Mesothelial cell of epicardium (in vitro differentiated cells): ENCODE data around the gene PTP4A1. TPM values are rescaled to one million over a fixed set of nuclear protein-coding genes. Genes with fewer than 3 reads are reported as not detected.
A peak's percentile ranks its signal among the peaks of the same experiment; 100 is the strongest.

ENCODE experiments used
- DNase-seq, 2 experiments: peaks; one replicate each; pipeline ENCODE4 v3.0.0; 2021; ENCODE audit warnings: low spot score in 2 of 2; ENCODE audit not compliant: unreplicated experiment in 2 of 2
- H3K27ac Mint-ChIP-seq: 2 replicates; pipeline ENCODE4 v1.8.0; 2021; ENCODE audit warnings: mixed read lengths
- H3K27me3 Mint-ChIP-seq: 2 replicates; pipeline ENCODE4 v1.8.0; 2021; ENCODE audit warnings: low read depth, mixed read lengths
- H3K36me3 Mint-ChIP-seq: 2 replicates; pipeline ENCODE4 v1.8.0; 2021; ENCODE audit warnings: mixed read lengths
- H3K4me1 Mint-ChIP-seq: 2 replicates; pipeline ENCODE4 v1.8.0; 2021; ENCODE audit warnings: mixed read lengths
- H3K4me3 Mint-ChIP-seq: 2 replicates; pipeline ENCODE4 v1.8.0; 2021; ENCODE audit warnings: mild to moderate bottlenecking, moderate library complexity, mixed read lengths
- H3K9me3 Mint-ChIP-seq: 2 replicates; pipeline ENCODE4 v1.8.0; 2021; ENCODE audit warnings: mixed read lengths
- total RNA-seq: library from RNA; stranded (reverse); gene quantifications from 3 replicates; pipeline ENCODE4 v1.2.1, GENCODE V29; 2021
- TF ChIP-seq, protein P1 (sequence below): fragments of 200-600 bp; sonication (generic); IDR thresholded peaks from one replicate; pipeline ENCODE4 v1.5.0; 2021; ENCODE audit warnings: antibody characterized with exemption; ENCODE audit not compliant: unreplicated experiment

Gene PTP4A1
- total RNA-seq, 1 donor from 2014 or later, result 51.5 TPM

DNA sequence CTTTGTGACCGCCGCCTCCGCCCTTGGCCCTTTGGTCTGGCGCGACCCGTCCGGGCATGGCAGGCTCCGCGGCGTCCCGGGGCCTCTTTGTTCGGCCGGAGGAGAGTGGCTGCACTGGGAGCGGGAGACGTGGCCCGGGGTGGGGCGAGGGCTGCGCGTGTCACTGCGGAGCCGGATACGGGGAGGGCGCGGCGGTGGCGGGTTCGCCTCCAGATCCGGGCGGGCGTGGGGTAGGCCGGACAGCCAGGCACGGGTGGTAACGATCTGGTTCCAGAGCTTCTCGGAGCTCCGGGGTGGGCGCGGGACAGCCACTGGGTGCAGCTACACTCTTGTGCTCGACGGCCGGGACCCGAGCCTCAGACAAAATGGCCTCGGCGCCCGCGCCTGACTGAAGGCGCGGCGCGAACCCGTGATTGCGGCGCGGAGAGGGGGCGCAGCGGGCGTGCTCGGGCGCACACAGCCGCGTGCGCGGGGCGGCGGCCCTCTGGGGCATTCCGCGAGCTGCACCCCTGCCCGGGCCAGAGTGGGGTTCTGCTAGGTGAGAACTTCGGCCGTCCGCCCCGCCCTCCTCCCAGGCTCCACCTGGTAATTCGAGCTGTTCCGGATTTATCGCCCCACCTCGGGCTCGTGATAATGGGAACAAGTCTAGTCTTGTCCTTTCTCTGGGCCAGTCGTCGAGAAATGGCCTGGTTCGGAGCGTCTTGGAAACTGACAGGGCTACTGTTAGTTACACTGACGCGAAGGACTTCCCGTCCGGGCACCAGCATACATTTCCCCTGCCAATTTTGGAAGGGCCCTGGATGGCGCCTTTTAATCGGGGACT is 1.0 kb downstream of the PTP4A1 start:
- H3K4me3 Mint-ChIP-seq, result peak overlapping the region; percentile 81
- H3K4me1 Mint-ChIP-seq, result peaks cover 38% of the 10 kb centered on the region
- H3K27me3 Mint-ChIP-seq, result no peaks in the 10 kb centered on the region
- peak overlapping the region; percentile 97 for H3K27ac Mint-ChIP-seq
- H3K9me3 Mint-ChIP-seq, result peaks cover under 1% of the 10 kb centered on the region
- TF ChIP-seq, protein P1, sequence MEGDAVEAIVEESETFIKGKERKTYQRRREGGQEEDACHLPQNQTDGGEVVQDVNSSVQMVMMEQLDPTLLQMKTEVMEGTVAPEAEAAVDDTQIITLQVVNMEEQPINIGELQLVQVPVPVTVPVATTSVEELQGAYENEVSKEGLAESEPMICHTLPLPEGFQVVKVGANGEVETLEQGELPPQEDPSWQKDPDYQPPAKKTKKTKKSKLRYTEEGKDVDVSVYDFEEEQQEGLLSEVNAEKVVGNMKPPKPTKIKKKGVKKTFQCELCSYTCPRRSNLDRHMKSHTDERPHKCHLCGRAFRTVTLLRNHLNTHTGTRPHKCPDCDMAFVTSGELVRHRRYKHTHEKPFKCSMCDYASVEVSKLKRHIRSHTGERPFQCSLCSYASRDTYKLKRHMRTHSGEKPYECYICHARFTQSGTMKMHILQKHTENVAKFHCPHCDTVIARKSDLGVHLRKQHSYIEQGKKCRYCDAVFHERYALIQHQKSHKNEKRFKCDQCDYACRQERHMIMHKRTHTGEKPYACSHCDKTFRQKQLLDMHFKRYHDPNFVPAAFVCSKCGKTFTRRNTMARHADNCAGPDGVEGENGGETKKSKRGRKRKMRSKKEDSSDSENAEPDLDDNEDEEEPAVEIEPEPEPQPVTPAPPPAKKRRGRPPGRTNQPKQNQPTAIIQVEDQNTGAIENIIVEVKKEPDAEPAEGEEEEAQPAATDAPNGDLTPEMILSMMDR, result no peak
- peak; percentile 49 to 78 for DNase-seq
- H3K36me3 Mint-ChIP-seq, result peaks cover 7% of the 10 kb centered on the region

DNA sequence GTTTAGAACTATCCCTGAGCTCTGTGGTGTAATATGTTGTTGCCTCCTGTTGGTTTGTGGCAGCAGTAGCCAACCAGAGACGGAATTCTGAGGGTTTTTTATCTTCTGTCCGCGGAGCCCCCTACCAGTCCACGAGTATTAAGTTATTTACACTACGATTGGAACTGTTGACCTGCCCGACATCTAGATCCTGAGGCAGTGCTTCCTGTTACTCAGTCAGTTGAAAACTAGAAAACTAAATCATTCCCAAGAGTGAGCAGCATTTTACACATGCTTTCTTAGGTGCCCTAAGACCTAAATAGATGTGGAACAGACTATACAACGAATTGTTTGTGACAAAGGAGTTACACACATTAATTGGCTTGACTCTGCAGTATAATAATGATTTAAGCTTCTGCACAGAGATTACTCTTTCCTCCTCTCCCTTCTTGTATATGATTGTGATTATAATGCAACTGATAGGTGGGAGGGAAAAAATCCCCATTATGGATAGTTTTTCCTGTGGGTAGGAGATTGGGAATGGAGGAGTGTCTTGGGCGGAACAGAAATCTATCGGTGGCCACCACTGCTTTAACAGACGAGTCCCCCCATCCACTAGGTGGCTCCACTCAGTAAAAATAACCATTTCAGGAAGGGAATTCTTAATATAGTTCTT is 1.7 kb downstream of the PTP4A1 start:
- Mint-ChIP-seq H3K27me3 (no peaks in the 10 kb centered on the region), H3K4me1 (peaks cover 38% of the 10 kb centered on the region), H3K9me3 (no peaks in the 10 kb centered on the region), H3K4me3 (peak overlapping the region; percentile 81), H3K36me3 (peaks cover 7% of the 10 kb centered on the region), H3K27ac (peak overlapping the region; percentile 97)
- TF ChIP-seq, protein P1, result peak; percentile 42
- no peak for DNase-seq

DNA sequence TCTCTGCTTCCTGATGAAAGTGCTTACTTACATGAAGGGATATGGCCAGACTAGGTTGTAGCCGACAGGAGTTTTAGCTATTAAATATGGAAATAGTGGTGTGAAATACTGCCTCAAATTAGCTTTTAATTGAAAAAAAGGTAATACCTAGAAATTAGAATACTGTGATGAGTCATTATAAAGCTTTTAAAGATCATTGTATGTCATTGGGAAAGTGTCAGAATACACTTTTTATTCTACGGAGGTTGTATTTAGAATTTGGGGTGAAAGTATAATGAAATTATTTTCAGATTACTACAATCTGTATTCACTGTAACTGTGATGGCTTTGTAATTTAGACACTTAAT is 2.2 kb downstream of the PTP4A1 start:
- H3K36me3 Mint-ChIP-seq, result peaks cover 8% of the 10 kb centered on the region
- TF ChIP-seq, protein P1, result no peak
- H3K27ac Mint-ChIP-seq, result peak overlapping the region; percentile 97
- H3K4me3 Mint-ChIP-seq, result peak overlapping the region; percentile 81
- H3K9me3 Mint-ChIP-seq, result no peaks in the 10 kb centered on the region
- no peaks in the 10 kb centered on the region for H3K27me3 Mint-ChIP-seq
- peaks cover 38% of the 10 kb centered on the region for H3K4me1 Mint-ChIP-seq
- DNase-seq, result no peak

DNA sequence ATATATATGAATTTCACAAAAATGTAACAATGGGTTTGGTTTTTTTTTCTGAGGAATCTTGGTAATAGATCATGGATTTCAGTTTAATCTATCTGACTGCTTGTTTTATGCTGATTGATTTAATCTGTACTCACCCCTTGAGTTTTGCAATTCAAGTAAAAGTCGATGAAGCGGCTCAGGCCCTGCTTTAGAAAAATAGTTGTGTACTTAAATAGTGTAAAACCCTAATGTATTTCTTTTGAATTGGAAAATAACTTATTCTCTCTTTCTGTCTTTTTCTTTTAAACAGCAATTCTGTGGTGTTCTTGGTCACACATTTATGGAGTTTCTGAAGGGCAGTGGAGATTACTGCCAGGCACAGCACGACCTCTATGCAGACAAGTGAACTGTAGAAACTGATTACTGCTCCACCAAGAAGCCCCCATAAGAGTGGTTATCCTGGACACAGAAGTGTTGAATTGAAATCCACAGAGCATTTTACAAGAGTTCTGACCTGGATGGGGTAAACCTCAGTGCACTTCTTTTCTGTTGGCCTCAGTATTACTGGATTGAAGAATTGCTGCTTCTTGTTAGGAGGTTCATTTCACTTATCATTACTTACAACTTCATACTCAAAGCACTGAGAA is 4.0 kb downstream of the PTP4A1 start:
- peaks cover 22% of the 10 kb centered on the region for H3K36me3 Mint-ChIP-seq
- H3K4me3 Mint-ChIP-seq, result no peak overlapping the region
- TF ChIP-seq, protein P1, result no peak
- H3K27me3 Mint-ChIP-seq, result no peaks in the 10 kb centered on the region
- H3K27ac Mint-ChIP-seq, result no peak overlapping the region
- H3K9me3 Mint-ChIP-seq, result no peaks in the 10 kb centered on the region
- no peak for DNase-seq
- peaks cover 36% of the 10 kb centered on the region for H3K4me1 Mint-ChIP-seq

DNA sequence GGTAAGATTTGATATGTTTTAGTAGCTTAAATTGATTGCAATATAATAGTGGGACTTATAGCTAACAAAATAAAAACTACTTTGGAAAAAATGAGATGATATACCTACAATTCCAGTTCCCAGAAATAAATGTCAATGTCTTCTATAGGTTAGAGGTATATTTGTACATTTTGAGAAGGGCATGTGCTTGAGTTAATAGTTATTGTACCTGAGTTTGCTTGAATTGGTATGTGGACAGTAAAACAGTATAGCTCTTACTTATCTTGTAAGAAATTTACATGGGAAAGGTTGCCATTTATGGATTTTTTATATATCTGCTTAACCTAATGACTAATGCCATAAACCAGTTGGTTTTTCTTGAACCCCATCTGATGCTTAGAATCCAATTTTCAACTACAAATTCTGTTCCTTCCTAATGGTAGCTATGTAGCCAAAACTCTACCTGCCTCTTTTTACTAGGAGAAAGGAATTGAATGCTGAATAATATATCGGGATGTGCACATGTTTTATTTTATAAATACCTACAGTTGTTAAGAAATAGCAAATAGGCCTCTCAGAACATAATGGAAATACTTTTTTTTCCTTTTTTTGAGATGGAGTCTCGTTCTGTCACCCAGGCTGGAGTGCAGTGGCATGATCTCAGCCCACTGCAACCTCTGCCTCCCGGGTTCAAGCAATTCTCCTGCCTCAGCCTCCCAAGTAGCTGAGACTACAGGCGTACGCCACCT is 4.9 kb downstream of the PTP4A1 start:
- Mint-ChIP-seq H3K36me3 (peaks cover 24% of the 10 kb centered on the region), H3K9me3 (no peaks in the 10 kb centered on the region), H3K27ac (no peak overlapping the region), H3K27me3 (no peaks in the 10 kb centered on the region), H3K4me1 (peaks cover 28% of the 10 kb centered on the region), H3K4me3 (no peak overlapping the region)
- no peak for DNase-seq
- TF ChIP-seq, protein P1, result no peak
